NCI-H2227 (cell line): ENCODE data around the gene RPS14.

Experiments
- DNase-seq: peaks from one replicate; lab custom pipeline; 2025; ENCODE audit not compliant: unreplicated experiment; lab: John Stamatoyannopoulos, UW

Gene RPS14

DNA sequence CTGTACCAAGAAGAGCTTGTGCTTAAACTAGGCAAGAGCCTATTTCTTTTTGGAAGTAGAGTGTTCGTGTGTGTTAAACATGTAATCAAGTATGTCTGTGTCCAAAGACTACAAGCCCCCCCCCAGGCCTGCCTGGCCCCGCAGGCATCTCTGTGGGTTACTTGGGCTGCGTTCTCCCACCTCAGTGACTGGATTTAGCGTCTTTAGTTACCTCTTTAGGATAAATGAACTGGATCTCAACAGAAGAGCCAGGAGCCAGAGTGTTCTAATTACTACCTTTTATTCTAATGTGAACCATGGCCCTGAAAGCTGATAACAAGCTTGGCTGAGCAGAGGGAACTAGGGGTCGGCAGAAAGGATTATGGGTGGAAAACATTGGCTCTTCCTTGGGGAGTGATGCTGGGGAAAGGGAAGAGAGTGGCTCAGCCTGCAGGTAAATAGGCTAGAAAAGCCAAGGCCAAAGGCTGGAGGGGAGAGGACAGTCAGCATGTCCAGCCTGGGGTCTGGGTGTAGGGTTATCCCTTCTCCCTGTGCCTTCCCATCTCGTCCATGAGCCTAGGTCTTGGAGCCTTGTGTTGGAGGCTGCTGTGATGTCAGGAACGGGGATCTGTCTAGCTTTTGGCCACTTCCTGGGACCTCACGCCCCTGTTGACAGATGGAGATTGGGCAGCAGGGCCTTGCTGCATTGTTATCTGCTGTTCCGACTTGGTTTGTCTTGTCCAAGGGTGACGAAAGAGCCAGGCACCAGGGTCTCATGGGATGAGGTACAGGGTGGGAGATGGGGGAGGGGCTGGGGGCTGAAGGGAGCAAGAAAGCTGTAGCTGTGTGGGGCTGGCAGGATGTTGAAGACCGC is 47.9 kb downstream of the RPS14 start:
- no peak for DNase-seq

DNA sequence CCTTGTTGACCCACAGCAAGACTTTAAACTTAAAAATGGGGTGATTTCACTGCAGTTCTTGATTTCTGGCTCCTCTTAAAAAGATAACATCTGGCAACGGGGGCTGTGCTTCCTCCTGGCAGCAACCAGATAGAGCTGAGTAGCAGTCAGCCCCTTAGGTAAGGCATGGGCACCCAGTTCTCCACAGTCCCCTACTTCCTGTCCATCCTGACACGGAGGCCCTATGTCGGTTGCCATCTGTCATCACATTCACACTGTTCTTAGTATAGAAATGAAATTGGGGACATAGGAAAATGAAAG is 48.5 kb downstream of the RPS14 start:
- no peak for DNase-seq

DNA sequence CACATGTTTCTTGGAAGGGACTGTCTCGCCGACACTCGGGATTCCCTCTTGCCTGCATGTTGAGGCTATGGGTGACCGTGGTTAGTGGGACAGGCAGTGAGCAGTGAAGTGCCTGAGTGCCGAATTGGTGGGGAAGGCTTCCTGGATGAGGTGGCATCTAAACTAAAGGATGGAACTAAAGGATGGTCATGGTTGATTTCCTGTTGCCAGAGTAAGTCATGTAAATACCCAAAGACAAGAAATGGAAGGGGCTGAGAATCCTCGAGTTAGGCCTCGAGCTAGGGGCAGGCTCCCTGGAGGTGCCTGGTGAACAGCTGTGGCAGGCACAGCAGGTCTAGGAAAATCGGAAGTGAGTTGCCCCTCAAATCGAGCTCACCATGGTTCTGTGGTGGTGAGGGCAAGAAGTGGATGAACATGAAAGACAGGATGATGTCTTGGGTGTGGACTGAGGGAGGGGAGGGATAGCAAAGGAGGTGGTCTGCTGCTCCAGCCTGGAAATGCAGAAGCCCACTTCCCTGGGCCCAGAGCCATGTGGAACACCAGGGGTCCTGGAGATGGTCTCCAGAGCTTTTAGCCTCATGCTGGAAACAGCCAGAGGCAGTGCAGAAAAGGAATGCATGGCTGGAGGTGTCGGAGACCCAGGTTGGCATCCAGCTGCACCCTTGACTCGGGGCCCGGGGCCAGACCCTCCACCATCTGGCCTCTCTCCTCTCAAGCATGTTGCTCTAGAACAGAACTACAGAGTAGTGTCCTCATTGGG is 49.0 kb downstream of the RPS14 start:
- DNase-seq, result no peak

DNA sequence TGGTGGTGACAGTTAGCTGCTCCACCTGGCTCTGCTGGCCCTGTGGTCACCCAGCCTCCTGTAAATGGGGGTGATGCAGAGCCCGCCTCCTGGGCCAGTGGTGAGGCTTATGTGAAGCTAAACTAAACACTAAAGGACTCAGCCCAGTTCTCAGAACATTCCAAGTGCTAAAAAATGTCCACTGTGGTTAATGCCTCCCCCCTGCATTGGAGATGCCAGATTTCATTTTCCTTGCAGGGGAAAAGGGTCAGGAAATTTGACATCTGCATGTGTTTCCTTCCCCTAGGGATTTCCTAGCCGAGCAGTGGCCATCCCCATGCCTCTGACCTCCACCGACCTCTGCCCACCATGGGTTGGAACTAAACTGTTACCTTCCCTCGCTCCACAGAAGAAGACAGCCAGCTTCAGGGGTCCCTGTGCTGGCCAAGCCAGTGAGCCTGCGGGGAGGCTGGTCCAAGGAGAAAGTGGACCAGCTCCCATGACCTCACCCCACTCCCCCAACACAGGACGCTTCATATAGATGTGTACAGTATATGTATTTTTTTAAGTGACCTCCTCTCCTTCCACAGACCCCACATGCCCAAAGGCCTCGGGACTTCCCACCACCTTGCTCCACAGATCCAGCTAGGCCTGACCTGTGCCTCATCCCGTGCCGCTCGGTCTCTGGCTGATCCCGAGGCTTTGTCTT is 49.9 kb downstream of the RPS14 start:
- no peak for DNase-seq

DNA sequence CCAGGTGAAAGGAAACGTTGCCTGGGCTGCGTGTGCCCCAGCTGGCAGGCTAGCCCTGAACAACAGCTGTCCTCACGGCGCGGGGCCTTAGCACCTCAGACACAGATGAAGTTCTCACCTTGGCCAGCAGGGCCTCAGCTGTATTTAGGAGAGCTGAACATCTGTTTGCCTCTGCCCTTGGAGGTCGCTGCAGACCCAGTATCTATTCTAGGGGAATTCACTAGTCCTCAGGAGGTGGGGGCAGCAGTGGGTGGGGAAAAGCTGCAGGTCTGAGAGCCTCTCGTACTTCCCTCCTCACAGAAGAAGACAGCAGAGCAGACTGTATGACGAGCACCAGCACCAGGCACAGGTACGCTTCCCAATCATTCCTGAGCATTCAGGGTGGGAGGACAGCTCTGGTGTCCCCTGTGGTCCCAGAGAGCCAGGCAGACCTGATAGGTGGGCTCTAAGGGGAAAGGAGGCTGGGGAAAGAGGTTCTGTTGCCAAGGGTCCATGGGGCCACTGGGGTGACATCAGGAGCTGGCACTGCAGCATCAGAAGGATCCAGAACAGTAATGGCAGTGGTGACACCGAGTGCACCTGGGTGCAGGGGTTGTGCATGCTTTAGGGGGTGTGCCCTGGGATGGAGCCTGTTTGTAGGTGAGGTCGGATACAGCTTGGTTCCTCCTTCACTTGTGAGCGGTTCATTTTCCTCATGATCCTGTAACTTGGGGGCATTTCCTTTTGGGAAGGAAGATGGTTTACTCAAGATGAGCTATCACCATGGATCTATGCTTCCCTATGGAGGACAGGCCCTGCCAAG is 50.6 kb downstream of the RPS14 start:
- DNase-seq, result no peak

DNA sequence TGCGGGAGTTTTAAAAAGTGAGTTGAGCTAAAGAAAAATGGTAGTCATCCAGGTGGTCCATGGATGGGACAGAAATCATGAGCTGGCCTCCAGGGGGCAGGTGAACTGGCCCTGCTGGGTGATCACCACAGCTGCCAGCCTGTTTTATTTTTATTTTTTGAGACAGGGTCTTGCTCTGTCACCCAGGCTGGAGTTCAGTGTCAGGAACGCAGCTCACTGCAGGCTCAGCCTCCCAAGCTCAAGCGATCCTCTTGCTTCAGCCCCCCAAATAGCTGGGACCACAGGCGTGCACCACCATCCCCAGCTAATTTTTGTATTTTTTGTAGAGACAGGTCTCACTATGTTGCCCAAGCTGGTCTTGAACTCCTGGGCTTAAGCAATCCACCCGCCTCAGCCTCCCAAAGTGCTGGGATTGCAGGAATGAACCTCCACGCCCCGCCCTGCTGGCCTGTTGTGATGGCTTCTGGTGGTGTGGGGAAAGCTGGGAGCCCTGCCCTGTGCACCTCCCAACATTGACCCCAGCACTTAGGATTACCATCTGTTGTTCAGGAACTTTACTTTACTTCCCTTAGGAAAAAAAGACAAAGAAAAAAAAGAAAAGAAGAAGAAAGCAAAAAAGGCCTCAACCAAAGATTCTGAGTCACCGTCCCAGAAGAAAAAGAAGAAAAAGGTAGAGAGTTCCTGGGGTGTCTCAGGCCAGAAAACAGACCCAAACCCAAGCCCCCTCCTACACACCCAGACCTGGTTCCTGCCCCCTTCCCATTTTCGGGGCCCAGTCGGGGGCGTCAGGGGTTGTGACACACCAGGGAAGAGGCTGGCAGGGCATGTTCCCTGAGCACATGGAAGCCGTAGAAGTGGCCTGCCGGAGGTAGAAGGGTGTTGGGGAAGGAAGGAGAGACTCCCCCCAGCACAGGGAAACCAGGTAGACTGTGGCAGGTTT is 51.5 kb downstream of the RPS14 start:
- DNase-seq, result no peak

DNA sequence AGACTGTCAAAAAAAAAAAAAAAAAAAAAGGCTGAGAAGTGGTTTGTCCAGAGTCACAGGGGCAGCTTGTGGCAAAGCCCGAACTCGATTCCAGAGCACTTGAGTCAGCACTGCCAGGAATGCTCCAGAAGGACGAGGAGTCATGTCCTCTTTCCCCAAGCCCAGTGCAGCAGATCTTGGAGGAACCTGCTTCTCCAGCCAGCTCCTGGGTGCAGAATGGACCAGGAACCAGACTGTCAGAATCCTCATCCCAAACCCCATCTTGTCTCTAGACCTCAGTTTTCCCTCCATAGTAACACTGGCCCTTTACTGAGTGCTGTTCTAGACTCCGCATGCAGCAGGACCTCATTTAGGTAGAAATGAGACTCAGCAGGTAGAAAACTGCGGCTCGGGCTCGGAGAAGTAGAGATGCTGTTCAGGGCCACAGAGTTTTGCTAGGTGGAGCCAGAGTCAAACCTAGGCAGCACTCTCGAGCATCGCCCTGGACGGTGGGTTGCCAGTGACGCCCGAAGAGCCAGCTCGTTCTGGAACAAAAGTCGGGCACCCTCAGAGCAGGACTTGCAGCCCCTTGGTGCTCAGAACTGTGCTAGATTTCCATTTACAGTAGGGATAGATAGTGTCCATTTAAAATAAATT is 52.3 kb downstream of the RPS14 start:
- no peak for DNase-seq

DNA sequence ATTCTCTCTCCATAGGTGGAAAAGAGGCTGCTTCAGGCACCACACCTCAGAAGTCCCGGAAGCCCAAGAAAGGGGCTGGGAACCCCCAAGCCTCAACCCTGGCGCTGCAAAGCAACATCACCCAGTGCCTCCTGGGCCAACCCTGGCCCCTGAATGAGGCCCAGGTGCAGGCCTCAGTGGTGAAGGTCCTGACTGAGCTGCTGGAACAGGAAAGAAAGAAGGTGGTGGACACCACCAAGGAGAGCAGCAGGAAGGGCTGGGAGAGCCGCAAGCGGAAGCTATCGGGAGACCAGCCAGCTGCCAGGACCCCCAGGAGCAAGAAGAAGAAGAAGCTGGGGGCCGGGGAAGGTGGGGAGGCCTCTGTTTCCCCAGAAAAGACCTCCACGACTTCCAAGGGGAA is 53.3 kb downstream of the RPS14 start:
- no peak for DNase-seq

DNA sequence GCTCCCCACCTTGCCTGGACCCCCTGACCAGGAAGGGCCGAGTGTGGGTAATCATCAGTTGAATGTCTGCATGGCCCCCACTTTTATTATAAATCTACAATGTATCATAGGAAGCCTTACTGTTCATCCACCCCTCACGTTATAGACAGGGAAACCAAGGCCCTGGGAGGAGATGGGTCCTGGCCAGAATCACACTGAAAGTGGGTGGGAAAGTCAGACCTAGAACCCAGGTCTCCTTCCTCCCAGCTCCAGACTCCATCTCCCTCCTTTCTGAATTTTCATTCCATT is 53.9 kb downstream of the RPS14 start:
- no peak for DNase-seq

DNA sequence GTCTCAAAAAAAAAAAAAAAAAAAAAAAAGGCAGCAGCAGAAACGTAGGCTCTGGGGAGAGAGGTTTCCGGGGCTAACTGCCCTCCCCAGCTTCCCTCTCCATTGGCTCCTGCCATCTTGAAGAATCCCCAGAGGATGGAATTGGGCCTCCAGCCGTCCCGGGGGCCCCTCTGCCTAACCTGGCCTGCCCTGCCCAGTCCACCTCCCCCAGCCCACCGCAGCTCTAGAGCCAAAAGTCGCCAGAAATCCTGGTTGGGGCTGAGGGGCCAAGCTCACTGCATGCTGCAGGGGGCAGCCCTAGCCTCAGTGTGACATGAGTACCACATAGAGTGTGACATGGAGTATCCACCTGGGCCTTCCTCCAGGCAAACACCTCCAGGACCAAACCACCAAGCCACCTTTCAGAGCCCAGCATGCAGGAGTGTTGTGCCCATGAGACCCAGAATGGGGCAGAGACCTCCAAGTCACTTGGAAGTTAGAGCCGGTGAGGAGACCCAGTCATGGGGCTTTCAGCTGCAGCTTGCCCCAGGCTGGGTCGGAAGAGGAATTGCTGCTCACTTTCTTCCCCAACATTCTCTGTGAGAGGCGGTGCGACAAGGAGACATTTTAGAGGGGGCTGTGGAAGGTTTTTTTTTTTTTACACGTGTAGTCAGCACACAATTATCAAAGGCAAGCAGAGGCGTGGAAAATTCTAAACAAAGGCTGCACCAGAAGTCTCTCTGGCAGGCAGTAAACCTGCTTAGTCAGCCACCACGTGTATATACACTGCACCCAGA is 54.4 kb downstream of the RPS14 start:
- DNase-seq, result no peak

DNA sequence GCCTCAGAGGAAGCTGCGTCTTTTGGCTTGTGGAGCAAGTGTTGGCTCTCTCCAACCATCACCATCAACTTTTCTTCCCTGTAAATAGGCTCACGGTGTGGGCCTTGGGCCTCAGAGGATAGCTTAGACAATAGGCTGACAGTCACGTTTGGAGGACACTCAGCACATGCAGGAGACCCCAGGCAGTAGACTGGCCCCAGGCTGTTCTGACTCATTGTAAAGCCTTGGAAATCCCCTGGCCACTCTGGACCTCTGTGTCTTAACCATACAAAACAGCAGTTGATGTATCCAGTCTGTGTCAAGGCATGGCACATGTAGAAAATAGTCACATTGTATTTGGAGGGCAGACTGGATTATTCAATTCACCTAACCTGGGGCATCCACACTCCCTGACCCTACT is 55.4 kb downstream of the RPS14 start:
- no peak for DNase-seq

DNA sequence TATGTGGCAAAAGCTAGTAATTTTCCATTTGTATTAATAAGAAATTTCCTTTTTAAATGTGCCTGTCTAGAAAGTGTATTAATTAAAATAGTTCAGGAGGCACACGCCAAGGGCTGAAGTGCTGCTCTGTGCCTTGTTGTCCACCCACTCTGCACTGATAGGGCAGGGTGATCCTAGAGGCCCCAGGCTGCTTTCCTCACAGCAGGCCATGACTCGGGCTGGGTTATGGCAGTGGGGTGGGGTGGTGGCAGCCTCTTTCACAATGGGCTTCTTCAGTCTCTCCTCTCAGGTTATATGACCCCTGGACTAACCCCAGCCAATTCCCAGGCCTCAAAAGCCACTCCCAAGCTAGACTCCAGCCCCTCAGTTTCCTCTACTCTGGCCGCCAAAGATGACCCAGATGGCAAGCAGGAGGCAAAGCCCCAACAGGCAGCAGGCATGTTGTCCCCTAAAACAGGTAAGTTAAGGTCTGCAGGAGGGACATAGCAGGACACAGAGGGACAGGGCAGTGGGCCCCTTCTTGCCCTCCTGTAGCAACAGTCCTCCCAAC is 56.4 kb downstream of the RPS14 start:
- no peak for DNase-seq

DNA sequence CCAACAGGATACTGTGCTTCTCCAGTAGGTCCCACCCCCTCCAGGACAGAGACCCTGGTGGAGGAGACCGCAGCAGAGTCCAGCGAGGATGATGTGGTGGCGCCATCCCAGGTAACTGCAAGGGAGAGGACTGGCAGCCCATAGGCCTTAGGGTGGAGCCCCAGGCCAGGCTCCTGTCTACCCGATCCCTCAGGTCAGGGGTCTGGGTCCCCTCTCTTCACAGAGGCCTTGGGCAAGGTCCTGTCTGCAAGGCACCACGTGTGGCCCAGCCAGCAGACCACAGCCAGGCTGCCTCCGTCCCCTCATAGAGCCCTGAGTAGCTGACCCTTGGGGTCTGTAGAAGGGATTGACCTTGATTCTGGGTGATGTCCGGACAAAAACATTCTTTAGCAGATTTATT is 56.9 kb downstream of the RPS14 start:
- DNase-seq, result no peak
